Stimulated activated CD8-positive, alpha-beta memory T cell treated with anti-CD3 and anti-CD28 coated beads, Interleukin-7, amount 100 ng/mL, for 1 hour (primary cell): ENCODE data around the gene SMIM21.

ENCODE experiments used
- DNase-seq, 2 donors: peaks; one replicate each; pipeline ENCODE4 v3.0.0-alpha.2; 2020; ENCODE audit warnings: low read depth in 2 of 2

SMIM21 gene

DNA sequence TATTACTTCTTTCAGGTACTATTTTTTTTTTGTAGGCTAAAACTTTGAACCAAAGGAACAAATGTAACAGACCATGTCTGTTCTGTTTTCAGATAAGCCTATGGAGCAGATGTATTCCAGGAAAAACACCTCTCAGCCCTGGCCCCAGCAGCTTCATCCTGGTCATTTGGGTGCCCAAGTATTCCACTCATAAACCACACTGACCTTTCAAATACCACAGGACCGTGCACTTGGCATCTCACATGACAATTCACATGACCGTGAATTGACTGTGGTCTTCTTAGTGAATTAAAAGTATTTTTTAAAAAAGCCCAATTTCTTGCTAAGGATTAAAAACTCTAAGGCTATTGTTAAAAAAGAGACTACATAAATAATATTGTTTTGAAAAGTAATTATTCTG lies 50.2 kb downstream of the SMIM21 start:
- DNase-seq: no peak

DNA sequence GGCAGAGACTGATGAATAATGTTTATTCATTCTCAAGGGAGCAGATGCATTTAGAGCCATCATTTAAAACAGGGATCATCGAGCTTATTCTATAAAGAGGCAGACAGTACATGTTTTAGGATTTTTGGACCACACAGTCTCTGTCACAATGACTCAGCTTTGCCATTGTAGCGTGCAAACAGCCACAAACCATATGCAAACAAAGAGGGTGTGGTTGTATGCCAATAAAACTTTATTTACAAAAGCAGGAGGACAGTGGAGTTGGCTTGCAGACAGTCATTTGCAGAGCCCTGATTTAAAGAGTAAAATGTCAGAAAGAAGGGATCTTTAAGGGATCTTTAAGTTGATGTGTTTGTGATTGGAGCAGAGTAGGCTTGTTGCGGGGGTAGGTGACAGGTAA lies 51.5 kb downstream of the SMIM21 start:
- no peak for DNase-seq

DNA sequence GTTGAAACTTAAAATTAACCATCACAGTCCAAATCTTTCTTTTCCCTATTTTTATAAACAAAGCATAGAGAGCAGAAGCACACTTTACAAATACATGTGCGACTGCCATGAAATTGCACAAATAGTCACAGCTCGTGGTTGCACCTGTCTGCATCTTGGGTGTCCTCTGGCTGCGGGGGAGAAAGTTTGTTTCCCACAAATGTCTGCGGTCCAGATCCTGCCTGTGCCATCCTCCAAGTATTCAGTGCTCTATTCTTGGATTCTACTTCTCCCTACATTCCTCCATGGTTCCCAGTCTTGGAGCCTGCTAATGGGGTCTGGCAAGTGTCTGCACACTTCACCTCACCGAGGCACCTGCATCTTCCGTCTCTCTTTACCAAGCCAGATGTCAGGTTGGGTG lies 52.2 kb downstream of the SMIM21 start:
- DNase-seq: no peak

DNA sequence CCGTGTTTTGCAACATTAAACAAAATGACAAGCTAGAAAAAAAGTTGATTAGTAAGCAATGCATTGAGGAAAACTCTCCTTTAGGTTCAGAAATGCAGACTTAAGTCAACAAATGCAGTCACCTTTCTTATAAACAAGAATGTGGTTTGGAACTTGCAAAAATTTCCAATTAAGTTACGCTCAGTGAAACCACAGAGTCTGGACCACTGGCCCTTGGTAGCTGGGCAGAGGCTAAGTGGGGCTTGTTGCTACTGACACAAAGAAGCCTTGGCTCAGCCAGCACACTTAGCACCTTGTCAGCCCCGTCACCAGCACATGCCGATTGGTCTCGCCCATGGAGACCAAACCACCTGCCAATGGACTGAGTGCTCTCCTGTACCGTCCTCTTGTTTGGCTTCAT lies 53.0 kb downstream of the SMIM21 start:
- no peak for DNase-seq

DNA sequence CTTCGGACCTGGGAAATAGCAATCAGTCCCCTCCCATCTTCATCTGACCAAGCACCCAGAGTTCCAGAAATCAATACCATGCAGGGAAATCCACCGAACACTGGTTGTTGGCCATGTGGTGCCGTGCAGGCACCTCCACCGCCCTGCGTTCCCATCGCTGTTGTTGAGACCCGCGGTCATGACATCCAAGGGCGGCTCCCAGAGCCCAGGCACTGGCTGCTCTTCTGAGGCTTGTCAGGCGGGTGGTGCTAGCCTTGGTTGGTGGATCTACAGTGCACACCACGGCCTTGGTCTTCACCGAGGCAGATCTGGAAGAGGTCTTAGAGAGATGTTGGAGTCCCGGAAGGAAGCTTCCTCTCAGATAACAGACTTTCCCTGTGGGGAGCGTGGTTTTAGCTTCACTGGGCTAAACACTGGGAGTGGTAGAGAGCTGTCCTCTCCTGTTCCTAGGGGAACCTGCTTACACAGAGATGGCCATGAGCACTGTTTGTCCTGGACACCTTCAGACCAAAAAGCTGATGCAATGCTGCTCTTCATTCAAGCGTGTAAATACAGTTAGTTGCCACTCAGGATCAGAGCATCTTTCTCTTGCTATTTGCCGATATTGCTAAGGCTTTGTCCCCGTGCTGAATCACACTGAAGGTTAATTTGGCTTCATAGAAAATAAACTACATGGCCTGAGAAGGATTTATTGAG lies 58.3 kb downstream of the SMIM21 start:
- DNase-seq: no peak

DNA sequence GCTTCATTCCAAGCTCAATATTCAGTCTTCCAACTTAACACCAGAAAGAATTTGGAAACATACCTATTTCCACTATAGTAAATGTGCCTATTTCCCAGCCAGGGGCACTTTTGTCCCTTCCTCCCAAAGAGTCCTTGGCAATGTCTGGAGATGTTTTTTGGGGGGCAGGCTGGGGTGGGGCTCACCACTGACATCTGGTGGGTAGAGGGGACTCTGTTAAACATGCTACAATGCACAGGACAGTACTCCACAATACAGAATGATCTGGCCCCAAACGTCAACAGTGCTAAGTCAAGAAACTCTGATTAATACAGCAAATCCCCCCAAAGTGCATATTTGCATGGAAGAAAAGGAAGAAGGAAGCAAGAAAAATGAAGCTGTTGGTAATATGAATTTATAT lies 61.7 kb downstream of the SMIM21 start:
- DNase-seq: no peak

DNA sequence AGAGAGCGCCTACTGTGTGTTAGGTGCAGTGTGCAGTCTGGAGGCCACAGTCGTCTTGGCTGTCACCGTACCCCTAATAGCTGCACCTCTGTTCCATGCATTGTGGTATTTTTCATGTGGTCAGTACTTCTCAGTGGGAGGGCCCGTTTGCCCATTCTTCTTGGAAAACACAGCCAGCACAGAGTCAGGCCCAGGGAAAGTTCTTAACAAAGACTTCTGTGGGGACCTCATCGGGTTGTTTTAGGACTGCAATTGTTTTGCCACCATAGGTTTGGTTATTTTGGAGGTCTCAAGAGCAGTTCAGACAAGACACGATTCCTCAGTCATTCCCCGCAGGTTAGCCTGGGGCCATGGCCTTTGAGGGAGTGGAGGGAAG lies 62.3 kb downstream of the SMIM21 start:
- no peak for DNase-seq

DNA sequence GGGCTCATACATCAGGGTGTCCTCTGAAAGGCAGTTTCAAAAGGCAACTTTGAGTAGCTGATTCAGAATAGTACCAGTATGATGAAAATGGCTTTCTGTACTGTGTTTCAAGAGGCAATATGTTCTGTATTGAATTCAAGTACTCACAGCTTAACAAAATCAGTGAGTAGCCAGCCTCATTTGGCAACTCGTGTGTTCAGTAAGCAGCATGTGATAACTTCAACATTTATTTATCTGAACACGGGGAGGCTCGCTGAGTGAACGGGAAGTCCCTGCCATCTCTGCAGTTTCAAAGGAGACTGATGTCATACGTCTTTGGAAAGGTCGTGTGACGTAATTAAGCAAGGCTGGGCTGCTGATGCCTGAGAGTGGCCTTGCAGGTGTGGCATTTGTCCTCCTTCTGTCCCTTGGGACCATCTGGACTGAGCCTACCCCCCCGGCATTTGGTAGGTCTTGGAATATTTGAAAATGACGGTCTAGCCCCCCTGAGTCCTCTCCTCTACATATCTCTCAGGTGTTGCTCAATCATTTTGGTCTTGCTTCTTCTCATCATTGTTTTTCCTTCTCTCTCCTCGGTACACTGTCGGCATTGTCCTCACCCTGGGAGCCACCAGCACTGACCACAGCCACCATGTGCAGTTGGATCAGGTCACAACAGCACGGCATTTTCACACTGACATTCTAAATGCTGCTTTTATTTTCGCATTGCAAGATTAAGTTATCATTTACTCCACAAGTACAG lies 62.8 kb downstream of the SMIM21 start:
- no peak for DNase-seq

DNA sequence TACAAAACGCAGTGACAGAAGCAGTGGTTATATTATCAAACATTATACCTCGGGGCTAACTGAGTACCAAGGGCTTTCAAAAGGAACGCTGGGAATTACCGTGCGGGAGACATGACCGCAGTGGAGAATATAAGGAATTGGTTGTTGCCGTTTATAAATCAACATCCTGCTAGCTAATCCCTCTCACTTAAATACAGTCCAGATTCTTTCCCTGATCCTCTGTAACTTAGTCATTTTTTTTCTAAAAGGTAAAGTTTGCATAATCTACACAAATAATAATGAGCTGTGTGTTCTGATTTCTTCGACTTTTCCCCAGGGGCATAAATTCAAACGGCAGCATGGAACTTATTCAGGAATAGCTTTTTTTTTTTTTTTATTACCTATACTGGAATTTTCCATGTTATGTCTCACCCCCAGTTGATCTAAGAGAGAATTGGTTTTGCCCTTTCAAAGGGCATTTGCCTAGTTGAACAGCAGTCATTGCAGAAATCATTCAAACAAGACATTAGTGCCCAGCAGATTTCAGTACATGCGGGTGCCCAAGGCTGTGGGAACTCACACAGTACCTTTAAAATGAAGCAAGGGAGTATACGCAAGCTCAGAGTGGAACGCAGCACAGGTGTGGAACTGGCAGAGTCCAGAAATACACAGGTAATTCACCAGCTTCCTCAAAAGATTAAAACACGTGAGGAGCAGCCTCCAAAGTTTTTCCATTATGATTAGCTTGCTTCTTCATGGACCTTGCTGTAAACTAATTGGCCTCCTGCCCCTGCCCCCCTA lies 63.9 kb downstream of the SMIM21 start:
- DNase-seq: no peak

DNA sequence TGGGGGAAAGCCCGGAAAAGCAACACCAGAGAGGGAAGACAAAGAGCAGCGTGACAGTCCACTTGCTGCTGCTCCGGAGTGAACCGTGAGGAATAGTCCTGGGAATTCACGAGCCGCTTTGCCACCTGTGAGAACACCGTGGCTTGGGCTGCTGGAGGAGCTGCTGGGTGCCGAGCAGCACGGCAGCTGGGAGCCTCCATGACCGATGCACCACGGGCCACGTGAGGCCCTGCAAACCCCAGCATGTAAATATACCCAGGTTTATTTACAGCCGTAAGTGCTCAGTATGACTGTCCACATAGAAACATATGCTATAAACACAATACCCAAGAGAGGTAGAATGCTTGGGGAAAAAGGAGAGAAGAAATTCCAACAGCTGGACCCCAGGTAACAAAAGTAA lies 65.1 kb downstream of the SMIM21 start:
- DNase-seq: no peak

DNA sequence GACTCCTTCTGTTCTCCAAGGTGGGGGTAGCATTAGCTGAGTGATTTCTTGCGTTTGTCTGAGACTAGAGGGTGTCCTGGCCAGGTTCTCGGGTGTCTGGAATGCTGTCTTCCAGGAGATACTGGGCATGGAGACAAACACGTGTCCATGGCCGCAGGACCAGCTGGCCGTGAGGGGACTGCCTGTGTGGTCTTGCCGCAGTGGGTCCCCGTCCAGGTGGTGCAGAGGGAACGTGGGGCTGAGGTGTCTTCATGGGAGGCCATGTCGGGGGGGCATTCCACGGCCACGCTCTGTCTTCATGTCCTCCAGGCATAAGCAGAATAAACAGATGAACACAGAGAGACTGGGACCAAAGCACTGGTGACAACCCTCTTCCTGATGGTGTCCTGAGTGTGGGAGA lies 66.6 kb downstream of the SMIM21 start:
- no peak for DNase-seq

DNA sequence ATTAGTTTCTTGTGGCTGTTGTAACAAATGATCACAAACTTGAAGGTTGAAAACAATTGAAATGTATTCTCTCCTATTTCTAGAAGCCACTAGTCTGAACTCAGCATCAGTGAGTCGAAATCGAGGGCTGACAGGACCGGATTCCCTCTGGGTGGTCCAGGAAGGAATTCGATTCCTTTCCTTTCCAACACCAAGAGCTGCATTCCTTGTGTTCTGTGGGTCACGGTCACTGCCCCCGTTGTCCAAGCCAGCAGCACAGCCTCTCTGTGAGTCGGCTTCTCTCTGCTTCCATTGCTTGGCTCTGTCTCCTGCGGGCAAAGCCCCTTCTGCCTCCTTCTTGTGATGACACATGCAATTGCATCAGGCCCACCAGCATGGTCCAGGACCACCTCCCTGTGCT lies 67.3 kb downstream of the SMIM21 start:
- no peak for DNase-seq
